ENCODE data around the gene SMIM33.

SMIM33 gene

GRCh38 chr5:139457241-139457640, 13.6 kb upstream of the SMIM33 start:
- Histone ChIP-seq H4K20me1 (no peaks in the 10 kb centered on the region), H3K9me3 (no peaks in the 10 kb centered on the region), H3K9ac (no peak overlapping the region), H3K27ac (no peak overlapping the region), H3K4me1 (peaks cover 27% of the 10 kb centered on the region), H3K36me3 (no peaks in the 10 kb centered on the region), H3K4me2 (no peak overlapping the region), H3K27me3 (no peaks in the 10 kb centered on the region), H3K4me3 (no peak overlapping the region)
- TF ChIP-seq Cebpa-rat (IDR thresholded peaks at IDR 0.05) = no peak

- no peaks in the 10 kb centered on the region for H3K36me3 ChIP-seq
- no peaks in the 10 kb centered on the region for H3K27me3 ChIP-seq
- no peak overlapping the region for H3K9ac ChIP-seq
- no peaks in the 10 kb centered on the region for H3K9me3 ChIP-seq
- no peaks in the 10 kb centered on the region for H4K20me1 ChIP-seq
- H3K4me1 ChIP-seq = peaks cover 27% of the 10 kb centered on the region
- no peak overlapping the region for H3K4me2 ChIP-seq
- no peak for TF ChIP-seq Cebpa-rat (IDR thresholded peaks at IDR 0.05)
- H3K4me3 ChIP-seq = no peak overlapping the region
- no peak overlapping the region for H3K27ac ChIP-seq
These were observed 13.0 kb upstream of the SMIM33 start for GRCh38 chr5:139457653-139458306.

- Histone ChIP-seq H3K27ac (no peak overlapping the region), H3K4me3 (no peak overlapping the region), H4K20me1 (no peaks in the 10 kb centered on the region), H3K4me1 (peaks cover 25% of the 10 kb centered on the region), H3K36me3 (no peaks in the 10 kb centered on the region), H3K9ac (no peak overlapping the region), H3K9me3 (no peaks in the 10 kb centered on the region), H3K27me3 (no peaks in the 10 kb centered on the region), H3K4me2 (peak overlapping the region; percentile 43)
- TF ChIP-seq Cebpa-rat (IDR thresholded peaks at IDR 0.05) = no peak
These were observed 12.0 kb upstream of the SMIM33 start for GRCh38 chr5:139458580-139459407.

GRCh38 chr5:139459451-139459934, 11.3 kb upstream of the SMIM33 start:
- H3K27me3 ChIP-seq = no peaks in the 10 kb centered on the region
- 0 out of 2 replicates have a peak overlapping the region, but pooled peaks have one; percentile 5 for H3K27ac ChIP-seq
- peak overlapping the region; percentile 43; the same call in 1 of the 2 replicates for H3K4me2 ChIP-seq
- no peaks in the 10 kb centered on the region for H3K36me3 ChIP-seq
- no peaks in the 10 kb centered on the region for H3K9me3 ChIP-seq
- H4K20me1 ChIP-seq = no peaks in the 10 kb centered on the region
- no peak overlapping the region for H3K9ac ChIP-seq
- H3K4me1 ChIP-seq = peaks cover 18% of the 10 kb centered on the region
- H3K4me3 ChIP-seq = no peak overlapping the region
- TF ChIP-seq Cebpa-rat (IDR thresholded peaks at IDR 0.05) = no peak

GRCh38 chr5:139460455-139460854, 10.3 kb upstream of the SMIM33 start:
- H3K27me3 ChIP-seq = no peaks in the 10 kb centered on the region
- H3K36me3 ChIP-seq = no peaks in the 10 kb centered on the region
- H4K20me1 ChIP-seq = no peaks in the 10 kb centered on the region
- H3K4me1 ChIP-seq = peaks cover 15% of the 10 kb centered on the region
- no peak overlapping the region for H3K4me3 ChIP-seq
- no peaks in the 10 kb centered on the region for H3K9me3 ChIP-seq
- TF ChIP-seq Cebpa-rat (IDR thresholded peaks at IDR 0.05) = no peak
- no peak overlapping the region for H3K9ac ChIP-seq
- no peak overlapping the region for H3K27ac ChIP-seq
- no peak overlapping the region for H3K4me2 ChIP-seq

- no peaks in the 10 kb centered on the region for H3K36me3 ChIP-seq
- H3K27ac ChIP-seq = no peak overlapping the region
- H3K9ac ChIP-seq = no peak overlapping the region
- TF ChIP-seq Cebpa-rat (IDR thresholded peaks at IDR 0.05) = no peak
- H3K4me1 ChIP-seq = peaks cover 15% of the 10 kb centered on the region
- no peaks in the 10 kb centered on the region for H4K20me1 ChIP-seq
- H3K9me3 ChIP-seq = no peaks in the 10 kb centered on the region
- H3K27me3 ChIP-seq = no peaks in the 10 kb centered on the region
- no peak overlapping the region for H3K4me2 ChIP-seq
- H3K4me3 ChIP-seq = no peak overlapping the region
These were observed 9.6 kb upstream of the SMIM33 start for GRCh38 chr5:139461176-139461575.

- Histone ChIP-seq H3K36me3 (no peaks in the 10 kb centered on the region), H4K20me1 (no peaks in the 10 kb centered on the region), H3K27ac (no peak overlapping the region), H3K4me2 (no peak overlapping the region), H3K4me3 (no peak overlapping the region), H3K4me1 (peaks cover 15% of the 10 kb centered on the region), H3K9me3 (no peaks in the 10 kb centered on the region), H3K9ac (no peak overlapping the region), H3K27me3 (no peaks in the 10 kb centered on the region)
- TF ChIP-seq Cebpa-rat (IDR thresholded peaks at IDR 0.05) = no peak
These were observed 9.1 kb upstream of the SMIM33 start for GRCh38 chr5:139461698-139462097.

- Histone ChIP-seq H4K20me1 (no peaks in the 10 kb centered on the region), H3K36me3 (no peaks in the 10 kb centered on the region), H3K4me2 (no peak within 1 kb of the TSS), H3K9ac (no peak within 1 kb of the TSS), H3K4me3 (no peak within 1 kb of the TSS), H3K27me3 (no peaks in the 10 kb centered on the region), H3K27ac (no peak within 1 kb of the TSS), H3K4me1 (peaks cover 15% of the 10 kb centered on the region), H3K9me3 (no peaks in the 10 kb centered on the region)
- no peak for TF ChIP-seq Cebpa-rat (IDR thresholded peaks at IDR 0.05)
These were observed 8.1 kb upstream of the SMIM33 start, which contains the start of gene ECSCR for GRCh38 chr5:139462586-139463276. Gene ECSCR (minus strand): TSS chr5:139462743. CDS start chr5:139462670, 73 bp downstream.

- Histone ChIP-seq H3K4me3 (no peak overlapping the region), H3K27ac (no peak overlapping the region), H3K9me3 (no peaks in the 10 kb centered on the region), H4K20me1 (no peaks in the 10 kb centered on the region), H3K4me2 (peak overlapping the region; percentile 4; the same call in 1 of the 2 replicates), H3K4me1 (peaks cover 54% of the 10 kb centered on the region), H3K9ac (no peak overlapping the region), H3K36me3 (no peaks in the 10 kb centered on the region), H3K27me3 (no peaks in the 10 kb centered on the region)
- TF ChIP-seq Cebpa-rat (IDR thresholded peaks at IDR 0.05) = no peak
These were observed 2.3 kb upstream of the SMIM33 start for GRCh38 chr5:139468421-139468931.
